NOMO-1 treated with dmso at 0.1 percent for 144 hours (cell line): Measurements from ENCODE around the gene IFTAP.
"Not testable (repeated sequence)": the region's sequence is repeated elsewhere in the genome, so short reads cannot be mapped to it uniquely, and the experiment has no call there.

ENCODE experiments used
- DNase-seq: peaks from one replicate; lab custom pipeline; 2025; ENCODE audit not compliant: unreplicated experiment; lab: John Stamatoyannopoulos, UW

The IFTAP gene, protein sequence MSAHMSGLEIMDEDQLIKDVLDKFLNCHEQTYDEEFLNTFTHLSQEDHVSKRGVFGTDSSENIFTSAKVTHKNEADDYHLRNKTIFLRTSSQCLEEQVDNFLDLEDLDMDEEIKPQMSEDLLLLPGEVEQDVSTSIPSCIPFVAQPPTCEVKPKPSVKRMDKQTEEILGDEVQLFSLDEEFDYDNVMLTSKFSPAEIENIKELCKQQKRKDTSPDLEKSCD

DNA sequence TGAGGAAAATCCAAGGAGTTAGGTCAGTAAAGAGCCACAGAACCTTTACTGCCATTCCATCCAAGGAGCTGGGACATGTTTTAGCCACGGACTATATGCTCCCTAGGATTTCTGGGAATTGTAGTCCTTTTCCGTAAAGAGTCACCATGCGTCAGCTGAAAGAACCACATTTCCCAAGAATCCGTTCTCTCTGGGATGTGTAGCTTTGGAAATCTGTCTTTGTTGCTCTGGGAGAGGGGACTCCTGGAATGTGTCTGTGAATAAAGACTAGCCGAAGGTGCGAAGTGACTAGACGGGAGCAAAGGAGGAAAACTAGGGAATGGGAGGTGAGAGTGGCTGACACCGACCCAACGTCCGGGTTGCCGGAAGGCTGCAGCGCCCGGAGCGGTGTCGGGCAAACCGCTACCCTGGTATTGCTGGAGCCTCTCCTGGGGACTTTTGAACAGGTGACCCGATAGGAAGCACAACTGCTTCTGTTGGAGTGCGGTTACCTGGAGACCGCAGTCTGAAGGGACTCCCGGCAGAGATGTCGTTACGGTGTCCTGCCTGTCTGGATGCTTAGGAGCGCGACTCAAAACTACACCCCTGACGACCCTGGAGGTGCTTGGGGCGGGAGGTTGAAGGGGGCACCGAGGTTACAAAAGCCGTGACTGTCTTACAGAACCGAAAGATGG is at the start of gene IFTAP:
TSS of gene IFTAP (plus strand) at position 187 of the 674 bp plus-strand sequence. CDS start 15,602 bp downstream, outside the sequence.
- DNase-seq, result peak; percentile 50

DNA sequence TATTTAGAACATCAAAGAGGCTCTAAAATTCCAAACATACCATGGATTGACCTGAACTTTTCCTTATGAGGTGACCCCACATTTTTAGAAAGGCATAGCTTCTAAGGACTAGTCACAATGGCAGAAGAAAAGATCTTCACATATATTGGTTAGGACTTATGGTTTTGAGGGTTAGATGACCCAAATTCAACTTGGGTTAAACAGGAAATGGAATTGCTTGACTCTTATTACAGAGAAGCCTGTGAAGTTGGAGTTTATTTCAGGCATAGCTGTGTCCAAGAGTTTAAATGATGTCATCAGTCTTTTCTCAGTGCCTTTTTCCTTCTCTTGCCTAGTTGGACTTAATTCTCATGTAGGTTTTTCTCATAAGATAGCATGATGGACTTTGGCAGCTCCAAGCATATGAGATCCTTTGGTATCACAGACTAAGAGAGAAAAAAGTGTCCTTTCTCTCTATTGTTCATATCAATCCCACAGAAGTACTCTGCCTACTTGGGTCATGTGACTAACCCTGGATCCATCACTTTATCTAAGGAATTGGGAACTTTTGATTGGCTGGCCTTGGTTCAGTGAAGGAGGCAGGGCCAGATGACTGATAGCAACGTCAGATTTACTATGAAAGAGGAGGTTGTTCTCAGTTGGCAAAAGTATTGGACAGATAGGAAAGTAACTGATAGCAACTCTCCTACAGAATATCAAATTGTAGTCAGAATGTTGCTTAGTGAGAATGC is 43.8 kb upstream of the IFTAP start:
- no peak for DNase-seq

DNA sequence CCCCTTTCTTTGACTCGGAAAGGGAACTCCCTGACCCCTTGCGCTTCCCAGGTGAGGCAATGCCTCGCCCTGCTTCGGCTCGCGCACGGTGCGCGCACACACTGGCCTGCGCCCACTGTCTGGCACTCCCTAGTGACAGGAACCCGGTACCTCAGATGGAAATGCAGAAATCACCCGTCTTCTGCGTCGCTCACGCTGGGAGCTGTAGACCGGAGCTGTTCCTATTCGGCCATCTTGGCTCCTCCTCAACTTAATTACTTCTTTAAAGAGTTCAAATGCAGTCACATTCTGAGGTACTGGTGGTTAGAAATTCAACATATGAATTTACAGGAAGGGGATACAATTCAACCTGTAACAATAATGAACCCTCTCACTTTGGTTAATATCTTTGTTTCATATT is 36.9 kb upstream of the IFTAP start:
- DNase-seq, result not testable (repeated sequence)

DNA sequence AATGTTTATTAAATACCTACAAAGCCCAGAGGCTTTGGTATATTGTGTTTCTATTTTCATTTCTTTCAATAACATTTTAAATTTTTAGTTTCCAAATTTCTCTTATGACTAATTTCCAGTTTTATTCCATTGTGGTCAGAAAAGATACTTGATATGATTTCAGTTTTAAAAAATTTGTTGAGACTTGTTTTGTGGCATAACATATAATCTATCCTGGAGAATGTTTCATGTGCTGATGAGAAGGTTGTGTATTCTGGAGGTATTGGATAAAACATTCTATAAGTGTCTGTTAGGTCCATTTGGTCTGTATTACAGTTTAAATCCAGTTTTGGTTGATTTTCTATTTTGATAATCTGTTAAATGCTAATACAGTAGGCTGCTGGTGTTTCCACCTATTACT is 36.3 kb upstream of the IFTAP start:
- DNase-seq, result no peak

DNA sequence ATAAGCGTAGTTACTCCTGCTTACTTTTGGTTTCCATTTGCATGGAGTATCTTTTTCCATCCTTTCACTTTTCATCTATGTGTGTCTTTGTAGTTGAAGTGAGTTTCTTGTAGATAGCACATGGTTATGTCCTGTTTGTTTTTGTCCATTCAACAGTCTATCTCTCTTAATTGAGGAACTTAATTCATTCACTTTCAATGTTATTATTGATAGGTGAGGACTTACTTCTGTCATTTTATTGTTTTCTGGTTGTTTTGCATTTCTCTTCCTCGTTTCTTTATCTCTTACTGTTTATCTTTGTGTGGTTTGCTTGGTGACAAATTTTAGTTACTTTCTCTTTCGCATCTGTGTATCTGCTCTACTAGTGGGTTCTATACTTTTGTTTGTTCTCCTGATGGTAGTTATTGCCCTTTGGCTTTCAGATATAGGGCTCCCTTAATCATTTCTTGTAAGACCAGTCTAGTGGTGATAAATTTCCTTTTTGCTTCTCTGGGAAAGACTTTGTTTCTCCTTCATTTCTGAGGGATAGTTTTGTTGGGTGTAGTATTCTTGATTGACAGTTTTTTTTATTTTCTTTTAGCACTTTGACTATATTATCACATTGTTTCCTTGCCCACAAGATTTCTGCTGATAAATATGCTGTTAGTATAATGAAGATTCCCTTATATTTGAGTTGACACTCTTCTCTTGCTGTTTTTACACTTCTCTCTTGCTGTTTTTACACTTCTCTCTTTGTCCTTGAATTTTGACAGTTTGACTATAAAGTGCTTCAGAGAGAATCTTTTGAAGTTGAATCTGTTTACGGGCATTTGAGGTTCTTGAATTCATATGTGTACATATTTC is 35.5 kb upstream of the IFTAP start:
- DNase-seq, result no peak

DNA sequence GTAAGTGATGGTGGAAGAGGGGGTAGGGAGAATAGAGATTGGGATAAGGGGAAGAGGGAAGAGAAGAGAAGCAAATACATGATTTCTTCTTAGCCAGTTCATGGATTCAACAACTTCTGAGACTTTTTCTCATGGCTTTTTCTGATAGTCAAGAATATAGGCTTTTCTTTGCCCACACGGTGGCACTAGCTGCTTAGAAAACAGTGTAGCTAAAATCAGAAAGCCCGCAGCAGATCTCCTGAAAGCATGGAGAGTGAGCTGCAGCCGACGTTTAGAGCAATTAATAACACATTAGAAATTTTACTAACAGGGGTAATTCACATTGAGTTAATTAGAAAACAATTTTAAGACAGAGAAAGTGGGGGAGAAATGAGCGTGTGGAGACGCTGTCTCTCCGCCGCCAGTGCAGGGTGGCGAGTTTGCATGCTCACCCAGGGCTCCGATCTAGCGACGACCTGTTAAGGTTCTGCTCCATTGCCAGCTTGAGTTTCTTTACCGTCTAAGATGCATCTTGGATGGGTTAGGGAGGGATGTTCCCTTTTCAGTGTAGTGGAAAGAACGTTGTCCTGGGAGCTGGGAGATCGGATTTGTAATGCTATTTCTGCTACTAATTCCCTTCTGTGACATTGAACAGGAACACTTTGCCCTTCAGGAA is 29.8 kb upstream of the IFTAP start:
- DNase-seq, result peak; percentile 52

DNA sequence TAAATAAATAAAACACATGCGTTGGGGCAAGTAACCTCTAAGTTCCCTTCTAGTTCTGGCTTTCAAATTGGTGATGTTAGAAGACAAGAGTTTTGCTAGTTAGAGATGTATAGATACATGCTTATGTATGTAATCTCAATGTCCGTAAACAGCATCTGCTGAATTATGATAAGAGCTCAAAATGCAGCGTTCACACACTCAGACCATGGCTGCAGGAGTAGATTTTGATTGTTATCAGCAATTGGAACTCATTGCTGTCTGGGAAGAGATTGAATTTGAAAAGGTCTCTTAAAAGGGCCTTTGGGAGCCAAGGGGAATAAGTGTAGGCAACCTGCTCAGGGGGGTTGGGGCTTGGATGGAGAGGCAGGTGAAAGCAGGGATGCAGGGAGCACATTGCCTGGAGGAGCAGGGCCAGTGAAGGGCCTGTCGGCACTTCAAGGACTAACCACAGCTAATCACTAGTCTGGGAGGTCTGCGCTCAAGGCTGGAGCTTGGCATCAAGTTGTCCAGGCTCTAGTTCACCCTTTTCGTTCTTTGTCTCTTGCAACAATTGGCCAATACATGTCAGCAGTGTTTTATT is 29.2 kb upstream of the IFTAP start:
- DNase-seq, result no peak

DNA sequence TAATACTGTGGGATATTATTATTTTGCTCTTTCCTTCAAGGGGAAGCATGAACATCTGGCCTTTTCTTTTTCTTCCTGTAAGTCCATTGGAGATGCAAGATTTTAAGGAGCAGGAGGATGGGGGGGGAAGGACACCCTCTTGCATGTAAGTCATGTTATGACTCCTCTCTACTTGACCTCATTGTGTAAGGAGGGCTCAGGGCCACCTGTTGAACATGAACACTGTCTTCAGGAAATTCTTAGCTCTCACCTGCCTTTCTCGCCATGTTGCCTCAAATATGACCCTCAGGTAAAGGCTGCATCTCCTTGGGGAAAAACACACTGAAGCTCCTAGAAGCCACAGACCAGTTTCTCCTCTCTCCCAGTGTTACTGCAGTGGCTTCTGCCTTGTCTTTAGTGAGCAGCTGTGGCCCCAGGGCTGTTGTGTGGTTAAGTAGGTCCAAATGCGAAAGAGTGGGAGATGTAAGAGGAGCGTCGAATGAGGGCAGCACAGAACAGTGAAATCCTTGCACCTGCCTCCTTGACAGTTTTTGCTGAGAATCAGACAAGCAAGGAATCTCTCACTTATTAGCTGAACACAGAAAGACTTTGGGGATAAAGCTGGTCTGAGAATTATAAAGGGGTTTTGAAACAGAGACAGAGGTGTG is 27.8 kb upstream of the IFTAP start:
- DNase-seq, result no peak

DNA sequence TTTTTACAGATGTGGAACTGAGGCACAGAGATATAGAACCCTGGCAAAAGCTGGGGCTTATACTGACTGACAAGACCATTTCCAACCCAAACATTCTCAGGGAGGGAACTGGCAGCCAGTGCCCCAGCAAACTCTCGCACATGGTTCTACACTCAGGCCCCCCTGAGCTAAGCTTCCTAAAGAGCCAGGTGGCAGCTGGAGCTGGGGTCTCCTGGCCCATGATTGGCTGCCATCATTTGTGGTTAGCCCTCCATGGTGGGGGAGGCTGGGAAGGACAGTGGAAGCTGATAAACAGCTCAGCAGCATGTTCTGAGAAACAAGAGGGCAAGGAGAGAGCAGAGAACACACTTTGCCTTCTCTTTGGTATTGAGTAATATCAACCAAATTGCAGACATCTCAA is 26.6 kb upstream of the IFTAP start, which contains the start of gene RAG1:
TSS of gene RAG1 (plus strand) at position 314 of the 400 bp plus-strand sequence. CDS start 5,298 bp downstream, outside the sequence.
- DNase-seq, result no peak

DNA sequence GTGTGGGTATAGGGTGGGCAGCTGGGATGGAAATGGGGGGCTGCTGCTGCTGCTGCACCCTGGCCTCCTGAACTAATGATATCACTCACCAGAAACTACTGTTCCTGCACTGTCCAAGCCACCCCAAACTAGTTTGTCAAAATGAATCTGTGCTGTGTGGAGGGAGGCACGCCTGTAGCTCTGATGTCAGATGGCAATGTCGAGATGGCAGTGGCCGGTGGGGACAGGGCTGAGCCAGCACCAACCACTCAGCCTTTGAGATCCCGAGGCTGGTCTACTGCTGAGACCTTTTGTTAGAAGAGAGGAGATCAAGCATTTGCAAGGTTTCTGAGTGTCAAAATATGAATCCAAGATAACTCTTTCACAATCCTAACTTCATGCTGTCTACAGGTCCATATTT is 25.2 kb upstream of the IFTAP start:
- DNase-seq, result no peak

DNA sequence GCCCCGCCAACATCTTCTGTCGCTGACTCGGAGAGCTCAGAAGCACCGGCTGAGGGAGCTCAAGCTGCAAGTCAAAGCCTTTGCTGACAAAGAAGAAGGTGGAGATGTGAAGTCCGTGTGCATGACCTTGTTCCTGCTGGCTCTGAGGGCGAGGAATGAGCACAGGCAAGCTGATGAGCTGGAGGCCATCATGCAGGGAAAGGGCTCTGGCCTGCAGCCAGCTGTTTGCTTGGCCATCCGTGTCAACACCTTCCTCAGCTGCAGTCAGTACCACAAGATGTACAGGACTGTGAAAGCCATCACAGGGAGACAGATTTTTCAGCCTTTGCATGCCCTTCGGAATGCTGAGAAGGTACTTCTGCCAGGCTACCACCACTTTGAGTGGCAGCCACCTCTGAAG is 19.8 kb upstream of the IFTAP start:
- no peak for DNase-seq

DNA sequence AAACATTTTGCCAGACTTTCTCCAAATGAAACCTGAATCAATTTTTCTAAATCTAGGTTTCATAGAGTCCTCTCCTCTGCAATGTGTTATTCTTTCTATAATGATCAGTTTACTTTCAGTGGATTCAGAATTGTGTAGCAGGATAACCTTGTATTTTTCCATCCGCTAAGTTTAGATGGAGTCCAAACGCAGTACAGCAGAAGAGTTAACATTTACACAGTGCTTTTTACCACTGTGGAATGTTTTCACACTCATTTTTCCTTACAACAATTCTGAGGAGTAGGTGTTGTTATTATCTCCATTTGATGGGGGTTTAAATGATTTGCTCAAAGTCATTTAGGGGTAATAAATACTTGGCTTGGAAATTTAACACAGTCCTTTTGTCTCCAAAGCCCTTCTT is 16.9 kb upstream of the IFTAP start:
- DNase-seq, result no peak

DNA sequence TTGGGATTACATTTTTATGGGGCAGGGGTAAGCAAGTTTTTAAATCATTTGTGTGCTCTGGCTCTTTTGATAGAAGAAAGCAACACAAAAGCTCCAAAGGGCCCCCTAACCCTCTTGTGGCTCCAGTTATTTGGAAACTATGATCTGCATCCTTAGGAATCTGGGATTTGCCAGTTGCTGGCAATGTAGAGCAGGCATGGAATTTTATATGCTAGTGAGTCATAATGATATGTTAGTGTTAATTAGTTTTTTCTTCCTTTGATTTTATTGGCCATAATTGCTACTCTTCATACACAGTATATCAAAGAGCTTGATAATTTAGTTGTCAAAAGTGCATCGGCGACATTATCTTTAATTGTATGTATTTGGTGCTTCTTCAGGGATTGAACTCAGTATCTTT is 16.4 kb upstream of the IFTAP start:
- DNase-seq, result no peak

DNA sequence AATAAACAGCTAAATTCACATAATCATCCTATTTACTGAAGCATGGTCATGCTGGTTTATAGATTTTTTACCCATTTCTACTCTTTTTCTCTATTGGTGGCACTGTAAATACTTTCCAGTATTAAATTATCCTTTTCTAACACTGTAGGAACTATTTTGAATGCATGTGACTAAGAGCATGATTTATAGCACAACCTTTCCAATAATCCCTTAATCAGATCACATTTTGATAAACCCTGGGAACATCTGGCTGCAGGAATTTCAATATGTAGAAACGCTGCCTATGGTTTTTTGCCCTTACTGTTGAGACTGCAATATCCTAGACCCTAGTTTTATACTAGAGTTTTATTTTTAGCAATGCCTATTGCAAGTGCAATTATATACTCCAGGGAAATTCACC is 15.8 kb upstream of the IFTAP start:
- DNase-seq, result no peak

DNA sequence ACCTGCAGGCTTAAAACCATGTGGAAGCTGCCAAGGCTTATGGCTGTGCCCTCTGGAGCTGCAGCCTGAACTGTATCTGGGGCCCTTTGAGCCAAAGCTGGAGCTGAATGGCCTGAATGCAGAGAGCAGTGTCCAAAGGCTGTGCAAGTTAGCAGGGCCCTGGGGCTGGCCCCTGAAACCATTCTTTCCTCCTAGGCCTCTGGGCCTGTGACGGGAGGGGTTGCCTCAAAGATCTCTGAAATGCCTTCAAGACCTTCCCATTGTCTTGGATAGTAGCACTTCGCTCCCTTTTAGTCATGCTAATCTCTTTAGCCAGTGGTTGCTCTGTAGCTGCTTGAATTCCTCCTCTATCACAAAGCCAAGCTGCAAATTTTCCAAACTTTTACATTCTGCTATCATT is 12.8 kb upstream of the IFTAP start:
- no peak for DNase-seq

DNA sequence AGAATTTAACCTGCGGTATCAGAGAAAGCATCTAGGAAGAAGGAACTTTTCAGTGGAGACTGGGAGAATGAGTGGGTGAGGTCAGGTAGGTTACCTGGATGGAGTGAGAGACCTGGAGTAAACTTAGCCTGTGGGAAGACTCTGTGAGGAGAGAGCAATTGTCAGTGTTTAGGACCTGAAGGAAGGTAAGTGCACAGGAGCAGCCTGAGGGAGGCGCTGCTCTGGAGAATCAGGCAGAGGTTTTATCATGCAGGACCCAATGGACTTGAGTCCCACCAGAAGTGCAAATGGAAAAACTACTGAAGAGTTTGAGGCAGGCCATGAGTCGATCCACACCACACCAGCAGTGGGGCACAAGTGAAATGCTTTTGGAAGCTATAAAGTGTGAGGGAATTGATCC is 10.6 kb upstream of the IFTAP start:
- no peak for DNase-seq

DNA sequence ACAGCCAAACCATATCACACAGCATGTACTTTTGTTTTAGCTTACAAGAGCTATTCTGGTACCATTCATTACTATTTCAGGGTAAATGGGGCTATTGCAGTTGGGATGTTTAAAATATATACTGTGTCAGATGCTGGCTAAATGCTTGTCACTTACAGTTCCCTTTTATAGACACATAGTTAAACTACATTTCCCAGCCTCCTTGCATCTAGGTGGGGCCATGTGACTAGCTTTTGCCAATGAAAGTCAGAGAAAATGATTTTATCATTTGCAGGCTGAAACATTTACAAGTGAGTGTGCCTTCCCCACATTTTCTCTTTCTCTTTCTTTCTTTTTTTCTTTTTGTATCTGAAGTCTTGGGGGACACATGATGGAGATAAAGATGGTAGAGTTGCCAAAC is 7.8 kb upstream of the IFTAP start:
- DNase-seq, result no peak

DNA sequence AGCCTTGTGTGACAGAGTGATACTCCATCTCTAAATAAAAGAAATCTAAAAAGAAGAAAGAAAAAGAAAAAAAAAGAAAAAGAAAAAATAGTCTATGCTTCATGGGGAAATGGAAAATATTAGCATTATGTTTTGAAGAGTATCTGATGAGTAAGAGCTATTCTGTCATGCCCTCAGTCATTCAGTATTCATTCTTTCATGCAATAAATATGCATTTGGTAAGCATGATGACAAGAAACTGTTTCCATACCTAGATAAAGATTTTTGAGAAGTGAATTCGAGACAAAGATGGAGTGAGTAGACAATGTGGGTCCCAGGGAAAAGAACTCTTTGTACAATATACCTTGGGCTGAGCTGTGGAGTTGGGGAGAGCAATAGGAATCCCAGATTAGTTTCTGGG is 6.2 kb upstream of the IFTAP start:
- DNase-seq, result no peak

DNA sequence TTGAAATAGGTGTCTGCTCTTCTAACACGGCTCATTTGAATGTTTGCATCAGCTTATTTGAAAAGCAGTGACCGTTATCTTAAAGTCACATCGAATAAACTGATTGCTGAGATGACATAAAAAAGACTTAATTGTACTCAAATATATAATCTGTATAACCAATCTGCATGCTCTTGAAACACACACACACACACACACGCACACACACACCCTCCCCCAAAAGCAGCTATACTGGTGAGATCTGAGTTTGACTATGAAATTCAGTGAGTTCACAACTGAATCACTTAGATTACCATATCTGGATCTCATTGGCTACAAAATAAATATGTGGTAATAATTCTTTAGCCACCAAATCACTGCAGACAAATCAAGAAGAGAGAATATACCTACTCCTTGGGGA is 3.8 kb upstream of the IFTAP start:
- DNase-seq, result no peak

DNA sequence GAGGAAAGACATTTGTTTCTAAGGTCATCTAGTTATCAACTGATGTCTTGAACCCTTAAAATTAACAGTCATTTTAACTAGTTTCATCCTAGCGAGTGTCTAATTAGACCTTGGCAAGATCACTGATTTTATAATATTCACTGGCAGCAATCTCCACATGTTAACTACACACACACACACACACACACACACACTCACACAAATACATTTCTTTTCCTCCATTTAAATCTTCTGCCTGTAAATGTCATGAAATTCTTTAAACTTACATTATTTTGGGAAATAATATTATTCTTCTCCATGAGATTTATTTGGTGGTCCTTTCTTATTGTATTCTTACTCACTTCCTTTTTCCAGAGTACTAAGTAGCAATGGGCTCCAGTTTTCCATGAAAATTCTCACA is 2.9 kb upstream of the IFTAP start:
- no peak for DNase-seq
